Measurements from ENCODE around the gene NCOA4.

- no peak for TF ChIP-seq ZSCAN30 (tag by site-specific recombination; IDR thresholded peaks at IDR 0.05)
- no peak for TF ChIP-seq BCL6B (tag by site-specific recombination; IDR thresholded peaks at IDR 0.05)
- TF ChIP-seq CTCF (tag by site-specific recombination; IDR thresholded peaks at IDR 0.05) = no peak
Measured at GRCh38 chr10:46017733-46018132, 12.7 kb downstream of the NCOA4 start.
